ENCODE data around the gene NDFIP1.

DNA sequence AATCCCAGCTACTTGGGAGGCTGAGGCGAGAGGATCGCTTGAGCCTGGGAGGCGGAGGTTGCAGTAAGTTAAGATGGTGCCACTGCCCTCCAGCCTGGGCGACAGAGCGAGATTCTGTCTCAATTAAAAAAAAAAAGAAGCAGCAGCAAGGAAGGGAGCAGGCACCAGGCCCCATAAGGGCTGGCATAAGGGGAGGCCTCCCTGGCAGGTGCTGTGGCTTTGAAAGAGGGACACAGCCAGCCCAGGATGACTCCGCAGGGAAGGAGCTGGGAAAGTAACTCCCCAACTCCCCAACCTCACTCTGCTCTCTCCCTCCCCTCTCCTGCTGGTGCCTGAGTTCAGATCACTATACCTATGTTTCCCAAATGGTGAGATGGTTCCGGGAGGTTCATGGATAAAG, 70.1 kb downstream of the NDFIP1 start:
- TF ChIP-seq, protein P1, sequence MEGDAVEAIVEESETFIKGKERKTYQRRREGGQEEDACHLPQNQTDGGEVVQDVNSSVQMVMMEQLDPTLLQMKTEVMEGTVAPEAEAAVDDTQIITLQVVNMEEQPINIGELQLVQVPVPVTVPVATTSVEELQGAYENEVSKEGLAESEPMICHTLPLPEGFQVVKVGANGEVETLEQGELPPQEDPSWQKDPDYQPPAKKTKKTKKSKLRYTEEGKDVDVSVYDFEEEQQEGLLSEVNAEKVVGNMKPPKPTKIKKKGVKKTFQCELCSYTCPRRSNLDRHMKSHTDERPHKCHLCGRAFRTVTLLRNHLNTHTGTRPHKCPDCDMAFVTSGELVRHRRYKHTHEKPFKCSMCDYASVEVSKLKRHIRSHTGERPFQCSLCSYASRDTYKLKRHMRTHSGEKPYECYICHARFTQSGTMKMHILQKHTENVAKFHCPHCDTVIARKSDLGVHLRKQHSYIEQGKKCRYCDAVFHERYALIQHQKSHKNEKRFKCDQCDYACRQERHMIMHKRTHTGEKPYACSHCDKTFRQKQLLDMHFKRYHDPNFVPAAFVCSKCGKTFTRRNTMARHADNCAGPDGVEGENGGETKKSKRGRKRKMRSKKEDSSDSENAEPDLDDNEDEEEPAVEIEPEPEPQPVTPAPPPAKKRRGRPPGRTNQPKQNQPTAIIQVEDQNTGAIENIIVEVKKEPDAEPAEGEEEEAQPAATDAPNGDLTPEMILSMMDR (optimal IDR thresholded peaks at IDR 0.05 in 1 of 3, IDR thresholded peaks at IDR 0.05 in 1 of 3, conservative IDR thresholded peaks at IDR 0.05 in 1 of 3; ENCODE audit: extremely low read depth in 1 of 3, insufficient read depth in 2 of 3, low read length in 3 of 3), result no peak
- TF ChIP-seq EZH2 (IDR thresholded peaks at IDR 0.05; ENCODE audit: low read length), result no peak
